ENCODE results near the gene NXPE1. TPM values are rescaled to one million over a fixed set of nuclear protein-coding genes. Genes with fewer than 3 reads are reported as not detected.

NXPE1 gene
- total and polyA plus RNA-seq, 4 experiments from 2014 or later: not detected

GRCh38 chr11:114587398-114587953 is 27.8 kb upstream of the NXPE1 start:
- peaks cover 0 to 7% of the 10 kb centered on the region in 2 donors for H3K36me3 Mint-ChIP-seq
- intact Hi-C loops (cut with micrococcal nuclease): no loop called here
- H3K4me3 Mint-ChIP-seq: no peak overlapping the region
- peaks cover 0 to 5% of the 10 kb centered on the region in 2 donors for H3K27me3 Mint-ChIP-seq
- ChIA-PET POLR2A (ENCODE audit: partially characterized antibody) (no interaction called here), CTCF (ENCODE audit: partially characterized antibody) (no interaction called here)
- DNase-seq: no peak
- H3K4me1 Mint-ChIP-seq: no peaks in the 10 kb centered on the region
- Histone ChIP-seq H3K36me3 (ENCODE audit: insufficient read depth, low read length) (no peaks in the 10 kb centered on the region), H3K27me3 (ENCODE audit: insufficient read depth, low read length) (no peaks in the 10 kb centered on the region), H3K27ac (ENCODE audit: low read depth, low read length) (no peak overlapping the region), H3K4me3 (ENCODE audit: low read length in 2 of 2) (no peak overlapping the region), H3K4me1 (ENCODE audit: insufficient read depth, low read length) (no peaks in the 10 kb centered on the region), H3K9me3 (ENCODE audit: control insufficient read depth in 1 of 2, low read length in 2 of 2) (peaks cover 0 to 13% of the 10 kb centered on the region in 2 donors)
- H3K9me3 Mint-ChIP-seq: peaks cover 5 to 46% (median 32%) of the 10 kb centered on the region in 8 donors
- H3K27ac Mint-ChIP-seq: no peak overlapping the region

GRCh38 chr11:114586797-114587196 is 27.1 kb upstream of the NXPE1 start:
- intact Hi-C loops (cut with micrococcal nuclease): no loop called here
- H3K9me3 Mint-ChIP-seq: peaks cover 5 to 46% (median 32%) of the 10 kb centered on the region in 8 donors
- no peak overlapping the region for H3K4me3 Mint-ChIP-seq
- Histone ChIP-seq H3K27ac (ENCODE audit: low read depth, low read length) (no peak overlapping the region), H3K9me3 (ENCODE audit: control insufficient read depth in 1 of 2, low read length in 2 of 2) (peaks cover 0 to 13% of the 10 kb centered on the region in 2 donors), H3K4me3 (ENCODE audit: low read length in 2 of 2) (no peak overlapping the region), H3K4me1 (ENCODE audit: insufficient read depth, low read length) (no peaks in the 10 kb centered on the region), H3K27me3 (ENCODE audit: insufficient read depth, low read length) (no peaks in the 10 kb centered on the region), H3K36me3 (ENCODE audit: insufficient read depth, low read length) (no peaks in the 10 kb centered on the region)
- H3K27ac Mint-ChIP-seq: no peak overlapping the region
- H3K27me3 Mint-ChIP-seq: peaks cover 0 to 2% of the 10 kb centered on the region in 2 donors
- POLR2A ChIA-PET (ENCODE audit: partially characterized antibody): no interaction called here
- CTCF ChIA-PET (ENCODE audit: partially characterized antibody): no interaction called here
- no peak for DNase-seq
- H3K36me3 Mint-ChIP-seq: peaks cover 0 to 7% of the 10 kb centered on the region in 2 donors
- H3K4me1 Mint-ChIP-seq: no peaks in the 10 kb centered on the region

DNA sequence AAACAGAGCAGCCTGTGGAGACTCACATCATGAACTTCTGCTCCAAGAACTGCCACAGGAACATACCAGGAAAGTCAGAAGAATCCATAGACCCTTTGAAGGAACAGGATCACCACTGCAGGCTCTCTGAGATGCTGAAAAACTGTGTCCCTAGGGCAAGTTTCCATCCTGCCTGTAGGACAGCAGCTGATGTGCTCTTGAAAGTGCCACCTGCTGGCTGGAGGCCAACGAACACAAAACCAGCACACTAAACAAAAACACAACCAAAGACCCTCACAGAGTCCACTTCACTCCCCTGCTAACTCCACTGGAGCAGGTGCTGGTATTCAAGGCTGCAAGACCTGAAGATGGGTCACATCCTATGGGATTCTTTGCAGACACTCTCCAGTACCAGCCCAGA is 12.0 kb upstream of the NXPE1 start:
- no peaks in the 10 kb centered on the region for H3K27me3 ChIP-seq (ENCODE audit: insufficient read depth, low read length)
- Mint-ChIP-seq H3K27me3 (peaks cover 0 to 1% of the 10 kb centered on the region in 2 donors), H3K36me3 (no peaks in the 10 kb centered on the region), H3K9me3 (peaks cover 4 to 24% (median 11%) of the 10 kb centered on the region in 8 donors), H3K4me1 (no peaks in the 10 kb centered on the region), H3K4me3 (no peak overlapping the region), H3K27ac (no peak overlapping the region)
- H3K4me1 ChIP-seq (ENCODE audit: insufficient read depth, low read length): no peaks in the 10 kb centered on the region
- H3K9me3 ChIP-seq (ENCODE audit: control insufficient read depth in 1 of 2, low read length in 2 of 2): no peaks in the 10 kb centered on the region
- no peak overlapping the region for H3K27ac ChIP-seq (ENCODE audit: low read depth, low read length)
- intact Hi-C loops (cut with micrococcal nuclease): no loop called here
- peak in 1 of 5 donors; percentile 0 for DNase-seq
- CTCF ChIA-PET (ENCODE audit: partially characterized antibody): no interaction called here
- H3K36me3 ChIP-seq (ENCODE audit: insufficient read depth, low read length): no peaks in the 10 kb centered on the region
- POLR2A ChIA-PET (ENCODE audit: partially characterized antibody): no interaction called here
- no peak overlapping the region for H3K4me3 ChIP-seq (ENCODE audit: low read length in 2 of 2)

DNA sequence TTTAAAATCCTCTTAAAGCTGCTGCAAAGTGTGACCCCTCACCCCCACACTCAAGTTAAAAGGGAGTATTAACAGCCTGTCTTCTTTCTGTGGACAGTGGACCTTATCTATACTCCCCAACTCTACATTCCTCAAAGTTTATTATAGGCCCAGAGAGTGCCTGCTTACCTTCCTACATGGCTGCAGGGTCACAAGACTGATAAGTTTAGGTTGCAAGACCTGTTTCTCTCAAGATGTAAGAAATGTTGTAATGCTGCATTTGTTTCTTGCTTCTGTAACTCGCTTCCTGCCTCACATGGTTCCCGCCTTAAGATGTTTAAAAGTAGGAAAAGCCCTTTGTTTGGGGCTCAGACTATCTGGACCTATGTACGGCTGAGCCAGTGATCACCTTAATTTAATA is 10.1 kb upstream of the NXPE1 start:
- no peaks in the 10 kb centered on the region for H3K4me1 ChIP-seq (ENCODE audit: insufficient read depth, low read length)
- no peak for DNase-seq
- H3K27me3 ChIP-seq (ENCODE audit: insufficient read depth, low read length): no peaks in the 10 kb centered on the region
- ChIA-PET CTCF (ENCODE audit: partially characterized antibody) (no interaction called here), POLR2A (ENCODE audit: partially characterized antibody) (no interaction called here)
- no peaks in the 10 kb centered on the region for H3K36me3 Mint-ChIP-seq
- H3K27ac Mint-ChIP-seq: no peak overlapping the region
- no peak overlapping the region for H3K4me3 Mint-ChIP-seq
- H3K27me3 Mint-ChIP-seq: peaks cover 0 to 1% of the 10 kb centered on the region in 2 donors
- intact Hi-C loops (cut with micrococcal nuclease): no loop called here
- H3K27ac ChIP-seq (ENCODE audit: low read depth, low read length): no peak overlapping the region
- H3K4me1 Mint-ChIP-seq: no peaks in the 10 kb centered on the region
- peaks cover 2 to 18% (median 8%) of the 10 kb centered on the region in 8 donors for H3K9me3 Mint-ChIP-seq
- H3K36me3 ChIP-seq (ENCODE audit: insufficient read depth, low read length): no peaks in the 10 kb centered on the region
- H3K4me3 ChIP-seq (ENCODE audit: low read length in 2 of 2): no peak overlapping the region
- no peaks in the 10 kb centered on the region for H3K9me3 ChIP-seq (ENCODE audit: control insufficient read depth in 1 of 2, low read length in 2 of 2)

DNA sequence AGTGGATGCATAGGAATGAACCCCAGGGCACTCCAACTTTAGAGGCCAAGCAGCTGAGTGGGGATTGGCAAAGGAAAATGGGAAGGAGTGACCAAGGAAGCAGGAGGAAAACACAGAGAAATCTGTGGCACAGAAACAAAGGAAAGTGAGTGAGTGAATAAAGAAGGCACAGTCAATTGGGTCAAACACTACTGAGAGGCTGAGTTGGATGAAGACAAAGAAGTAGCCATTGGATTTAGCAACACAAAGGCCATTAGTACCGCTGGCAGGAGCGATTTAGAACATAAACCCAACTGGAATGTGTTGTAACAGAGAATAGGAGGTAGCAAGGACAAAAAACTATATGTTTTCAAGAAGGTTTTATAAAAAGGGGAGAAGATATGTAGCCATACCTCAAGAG is 6.6 kb upstream of the NXPE1 start:
- Histone ChIP-seq H3K36me3 (ENCODE audit: insufficient read depth, low read length) (no peaks in the 10 kb centered on the region), H3K27me3 (ENCODE audit: insufficient read depth, low read length) (no peaks in the 10 kb centered on the region)
- CTCF ChIA-PET (ENCODE audit: partially characterized antibody): no interaction called here

GRCh38 chr11:114564831-114565230 is 5.2 kb upstream of the NXPE1 start:
- no peaks in the 10 kb centered on the region for H3K4me1 ChIP-seq (ENCODE audit: insufficient read depth, low read length)
- H3K36me3 ChIP-seq (ENCODE audit: insufficient read depth, low read length): no peaks in the 10 kb centered on the region
- Mint-ChIP-seq H3K4me1 (no peaks in the 10 kb centered on the region), H3K9me3 (peaks cover 0 to 6% (median 0%) of the 10 kb centered on the region in 8 donors), H3K27me3 (peaks cover 0 to 1% of the 10 kb centered on the region in 2 donors), H3K36me3 (no peaks in the 10 kb centered on the region), H3K27ac (no peak overlapping the region), H3K4me3 (no peak overlapping the region)
- H3K27ac ChIP-seq (ENCODE audit: low read depth, low read length): no peak overlapping the region
- intact Hi-C loops (cut with micrococcal nuclease): no loop called here
- no peak overlapping the region for H3K4me3 ChIP-seq (ENCODE audit: low read length in 2 of 2)
- no peaks in the 10 kb centered on the region for H3K9me3 ChIP-seq (ENCODE audit: control insufficient read depth in 1 of 2, low read length in 2 of 2)
- H3K27me3 ChIP-seq (ENCODE audit: insufficient read depth, low read length): no peaks in the 10 kb centered on the region
- POLR2A ChIA-PET (ENCODE audit: partially characterized antibody): no interaction called here
- CTCF ChIA-PET (ENCODE audit: partially characterized antibody): no interaction called here
- DNase-seq: no peak

More for the DNA sequence above, 6.6 kb upstream of the NXPE1 start:
- POLR2A ChIA-PET (ENCODE audit: partially characterized antibody): no interaction called here
- Mint-ChIP-seq H3K4me3 (no peak overlapping the region), H3K27ac (no peak overlapping the region), H3K36me3 (no peaks in the 10 kb centered on the region), H3K9me3 (peaks cover 0 to 6% (median 0%) of the 10 kb centered on the region in 8 donors), H3K4me1 (no peaks in the 10 kb centered on the region), H3K27me3 (peaks cover 0 to 1% of the 10 kb centered on the region in 2 donors)
- Histone ChIP-seq H3K9me3 (ENCODE audit: control insufficient read depth in 1 of 2, low read length in 2 of 2) (no peaks in the 10 kb centered on the region), H3K4me3 (ENCODE audit: low read length in 2 of 2) (no peak overlapping the region), H3K27ac (ENCODE audit: low read depth, low read length) (no peak overlapping the region), H3K4me1 (ENCODE audit: insufficient read depth, low read length) (no peaks in the 10 kb centered on the region)
- intact Hi-C loops (cut with micrococcal nuclease): no loop called here
- DNase-seq: no peak

- no peak overlapping the region for H3K27ac Mint-ChIP-seq
- Histone ChIP-seq H3K4me3 (ENCODE audit: low read length in 2 of 2) (no peak overlapping the region), H3K9me3 (ENCODE audit: control insufficient read depth in 1 of 2, low read length in 2 of 2) (no peaks in the 10 kb centered on the region), H3K4me1 (ENCODE audit: insufficient read depth, low read length) (no peaks in the 10 kb centered on the region), H3K36me3 (ENCODE audit: insufficient read depth, low read length) (no peaks in the 10 kb centered on the region), H3K27ac (ENCODE audit: low read depth, low read length) (no peak overlapping the region), H3K27me3 (ENCODE audit: insufficient read depth, low read length) (no peaks in the 10 kb centered on the region)
- ChIA-PET CTCF (ENCODE audit: partially characterized antibody) (no interaction called here), POLR2A (ENCODE audit: partially characterized antibody) (no interaction called here)
- peaks cover 0 to 6% (median 0%) of the 10 kb centered on the region in 8 donors for H3K9me3 Mint-ChIP-seq
- peaks cover 0 to 3% of the 10 kb centered on the region in 2 donors for H3K27me3 Mint-ChIP-seq
- no peaks in the 10 kb centered on the region for H3K36me3 Mint-ChIP-seq
- intact Hi-C loops (cut with micrococcal nuclease): no loop called here
- H3K4me3 Mint-ChIP-seq: no peak overlapping the region
- no peaks in the 10 kb centered on the region for H3K4me1 Mint-ChIP-seq
- no peak for DNase-seq
These were observed 3.4 kb upstream of the NXPE1 start for GRCh38 chr11:114563077-114563476.

All from CD4-positive, alpha-beta memory T cell (primary cell).